KMS-11 (cell line): ENCODE data around the gene EOLA1.
"Not testable (repeated sequence)": the region's sequence is repeated elsewhere in the genome, so short reads cannot be mapped to it uniquely, and the experiment has no call there.

ENCODE experiments used
- H2AFZ ChIP-seq: fragments of 200-600 bp; sonication (generic); 2 replicates; pipeline ENCODE4 v1.6.1; 2016; ENCODE audit warnings: antibody characterized with exemption, mixed run types, low read depth
- H3K27ac ChIP-seq: fragments of 200-600 bp; sonication (generic); 2 replicates; pipeline ENCODE4 v1.6.1; 2016; ENCODE audit warnings: mild to moderate bottlenecking, mixed run types
- H3K27me3 ChIP-seq: fragments of 200-600 bp; sonication (generic); 2 replicates; pipeline ENCODE4 v1.6.1; 2017; ENCODE audit warnings: mild to moderate bottlenecking, low read depth, mixed run types, moderate library complexity; ENCODE audit not compliant: insufficient read depth
- H3K36me3 ChIP-seq: fragments of 200-600 bp; sonication (generic); 2 replicates; pipeline ENCODE4 v1.6.1; 2017; ENCODE audit warnings: mild to moderate bottlenecking, mixed run types; ENCODE audit not compliant: insufficient read depth
- H3K4me1 ChIP-seq: fragments of 200-600 bp; sonication (generic); 2 replicates; pipeline ENCODE4 v1.6.1; 2016; ENCODE audit warnings: mild to moderate bottlenecking, low read depth, mixed run types; ENCODE audit not compliant: poor library complexity, severe bottlenecking
- H3K4me2 ChIP-seq: fragments of 200-600 bp; sonication (generic); 2 replicates; pipeline ENCODE4 v1.7.0; 2016; ENCODE audit warnings: mild to moderate bottlenecking, mixed run types
- H3K4me3 ChIP-seq: fragments of 200-600 bp; sonication (generic); IDR thresholded peaks from 2 replicates; pipeline ENCODE4 v1.6.1; 2017; ENCODE audit warnings: low read depth, low read length, mixed read lengths; ENCODE audit not compliant: insufficient read depth
- H3K79me2 ChIP-seq: fragments of 200-600 bp; sonication (generic); 2 replicates; pipeline ENCODE4 v1.6.1; 2016; ENCODE audit warnings: low read depth, mixed run types; ENCODE audit not compliant: insufficient read depth
- H3K9ac ChIP-seq: fragments of 200-600 bp; sonication (generic); 2 replicates; pipeline ENCODE4 v1.6.1; 2016; ENCODE audit warnings: mild to moderate bottlenecking, mixed run types
- H4K20me1 ChIP-seq: fragments of 200-600 bp; sonication (generic); 2 replicates; pipeline ENCODE4 v1.6.1; 2016; ENCODE audit warnings: mild to moderate bottlenecking, mixed run types; ENCODE audit not compliant: insufficient read depth
- CTCF ChIP-seq: fragments of 200-600 bp; sonication (generic); conservative IDR thresholded peaks from 2 replicates; pipeline ENCODE4 v1.6.1; 2017; ENCODE audit warnings: low read depth, mild to moderate bottlenecking, antibody characterized with exemption, low read length, moderate library complexity, mixed read lengths

Gene EOLA1

GRCh38 chrX:149572743-149573142, 31.9 kb downstream of the EOLA1 start:
- no peak for TF ChIP-seq CTCF
- no peak overlapping the region for H2AFZ ChIP-seq
- H3K79me2 ChIP-seq = no peaks in the 10 kb centered on the region
- no peaks in the 10 kb centered on the region for H3K27me3 ChIP-seq
- no peak overlapping the region for H3K27ac ChIP-seq
- no peak overlapping the region for H3K4me2 ChIP-seq
- H4K20me1 ChIP-seq = no peaks in the 10 kb centered on the region
- H3K4me1 ChIP-seq = peaks cover 5% of the 10 kb centered on the region
- H3K9ac ChIP-seq = no peak overlapping the region
- no peaks in the 10 kb centered on the region for H3K36me3 ChIP-seq
- no peak overlapping the region for H3K4me3 ChIP-seq

GRCh38 chrX:149573456-149573855, 32.6 kb downstream of the EOLA1 start:
- not testable (repeated sequence) for H2AFZ ChIP-seq, H3K79me2 ChIP-seq, H3K27ac ChIP-seq, H3K27me3 ChIP-seq, H3K4me2 ChIP-seq, H3K9ac ChIP-seq, H3K4me1 ChIP-seq, H3K4me3 ChIP-seq, H4K20me1 ChIP-seq, H3K36me3 ChIP-seq

GRCh38 chrX:149585631-149586030, 44.8 kb downstream of the EOLA1 start:
- H4K20me1 ChIP-seq, H3K27me3 ChIP-seq, H3K36me3 ChIP-seq, H3K79me2 ChIP-seq, H3K4me2 ChIP-seq, H3K27ac ChIP-seq, H3K4me3 ChIP-seq, H3K9ac ChIP-seq, H2AFZ ChIP-seq, H3K4me1 ChIP-seq: not testable (repeated sequence)

GRCh38 chrX:149587359-149587758, 46.5 kb downstream of the EOLA1 start, which contains the start of gene MAGEA9B:
TSS of gene MAGEA9B (minus strand) at chrX:149587459. CDS start at chrX:149583179, 4,280 bp downstream.
- H2AFZ ChIP-seq, H3K4me1 ChIP-seq, H3K79me2 ChIP-seq, H3K36me3 ChIP-seq, H3K27ac ChIP-seq, H3K4me3 ChIP-seq, H3K9ac ChIP-seq, H4K20me1 ChIP-seq, H3K27me3 ChIP-seq, H3K4me2 ChIP-seq: not testable (repeated sequence)

- not testable (repeated sequence) for H4K20me1 ChIP-seq, H3K79me2 ChIP-seq, H3K27ac ChIP-seq, H2AFZ ChIP-seq, H3K4me3 ChIP-seq, H3K4me1 ChIP-seq, H3K4me2 ChIP-seq, H3K27me3 ChIP-seq, H3K36me3 ChIP-seq, H3K9ac ChIP-seq
Measured at GRCh38 chrX:149590993-149591392, 50.2 kb downstream of the EOLA1 start.

GRCh38 chrX:149595214-149595613, 54.4 kb downstream of the EOLA1 start, which contains the start of gene HSFX2:
TSS of gene HSFX2 (minus strand) at chrX:149595314. CDS start at chrX:149594700, 614 bp downstream.
- H4K20me1 ChIP-seq, H3K9ac ChIP-seq, H2AFZ ChIP-seq, H3K27ac ChIP-seq, H3K36me3 ChIP-seq, H3K4me3 ChIP-seq, H3K79me2 ChIP-seq, H3K4me2 ChIP-seq, H3K4me1 ChIP-seq, H3K27me3 ChIP-seq: not testable (repeated sequence)

GRCh38 chrX:149595943-149596342, 55.1 kb downstream of the EOLA1 start:
- H2AFZ ChIP-seq, H4K20me1 ChIP-seq, H3K4me1 ChIP-seq, H3K4me2 ChIP-seq, H3K36me3 ChIP-seq, H3K4me3 ChIP-seq, H3K27ac ChIP-seq, H3K9ac ChIP-seq, H3K27me3 ChIP-seq, H3K79me2 ChIP-seq: not testable (repeated sequence)
